RWPE2 (cell line): ENCODE results near the gene RASL10A.
A peak's percentile ranks its signal among the peaks of the same experiment; 100 is the strongest.

Experiments
- ATAC-seq: fragments of 200-7000 bp; cut with Tn5 transposase; 3 replicates; pipeline ENCODE4 v1.9.1; 2021; ENCODE audit warnings: low read depth
- DNase-seq: peaks from one replicate; pipeline ENCODE4 v3.0.0-alpha.2; 2020; ENCODE audit warnings: low spot score
- H3K27ac ChIP-seq: fragments of 450-650 bp; 2 replicates; pipeline ENCODE4 v1.5.1; 2017; ENCODE audit warnings: mild to moderate bottlenecking; ENCODE audit not compliant: poor library complexity, severe bottlenecking
- H3K27me3 ChIP-seq: fragments of 250-450 bp; sonication (Bioruptor Pico); 2 replicates; pipeline ENCODE4 v1.5.1; 2021; ENCODE audit warnings: mild to moderate bottlenecking, moderate library complexity; ENCODE audit not compliant: insufficient read depth, poor library complexity, severe bottlenecking
- H3K36me3 ChIP-seq: fragments of 250-450 bp; sonication (Bioruptor Pico); 2 replicates; pipeline ENCODE4 v1.5.1; 2020; ENCODE audit warnings: low read depth, mild to moderate bottlenecking, moderate library complexity
- H3K4me1 ChIP-seq: fragments of 250-450 bp; sonication (Bioruptor Pico); 2 replicates; pipeline ENCODE4 v1.5.1; 2021; ENCODE audit warnings: mild to moderate bottlenecking, moderate library complexity; ENCODE audit not compliant: insufficient read depth, poor library complexity, severe bottlenecking
- H3K4me3 ChIP-seq: fragments of 250-450 bp; sonication (Bioruptor Pico); 2 replicates; pipeline ENCODE4 v1.5.1; 2021; ENCODE audit warnings: mild to moderate bottlenecking, moderate library complexity; ENCODE audit not compliant: severe bottlenecking
- H3K9me3 ChIP-seq: fragments of 250-450 bp; sonication (Bioruptor Pico); 2 replicates; pipeline ENCODE4 v1.5.1; 2021; ENCODE audit warnings: mild to moderate bottlenecking, moderate library complexity; ENCODE audit not compliant: severe bottlenecking
- CTCF ChIP-seq: fragments of 450-650 bp; IDR thresholded peaks from one replicate; pipeline ENCODE4 v1.5.1; 2017; ENCODE audit warnings: mild to moderate bottlenecking, moderate library complexity; ENCODE audit not compliant: poor library complexity, severe bottlenecking

RASL10A gene

DNA sequence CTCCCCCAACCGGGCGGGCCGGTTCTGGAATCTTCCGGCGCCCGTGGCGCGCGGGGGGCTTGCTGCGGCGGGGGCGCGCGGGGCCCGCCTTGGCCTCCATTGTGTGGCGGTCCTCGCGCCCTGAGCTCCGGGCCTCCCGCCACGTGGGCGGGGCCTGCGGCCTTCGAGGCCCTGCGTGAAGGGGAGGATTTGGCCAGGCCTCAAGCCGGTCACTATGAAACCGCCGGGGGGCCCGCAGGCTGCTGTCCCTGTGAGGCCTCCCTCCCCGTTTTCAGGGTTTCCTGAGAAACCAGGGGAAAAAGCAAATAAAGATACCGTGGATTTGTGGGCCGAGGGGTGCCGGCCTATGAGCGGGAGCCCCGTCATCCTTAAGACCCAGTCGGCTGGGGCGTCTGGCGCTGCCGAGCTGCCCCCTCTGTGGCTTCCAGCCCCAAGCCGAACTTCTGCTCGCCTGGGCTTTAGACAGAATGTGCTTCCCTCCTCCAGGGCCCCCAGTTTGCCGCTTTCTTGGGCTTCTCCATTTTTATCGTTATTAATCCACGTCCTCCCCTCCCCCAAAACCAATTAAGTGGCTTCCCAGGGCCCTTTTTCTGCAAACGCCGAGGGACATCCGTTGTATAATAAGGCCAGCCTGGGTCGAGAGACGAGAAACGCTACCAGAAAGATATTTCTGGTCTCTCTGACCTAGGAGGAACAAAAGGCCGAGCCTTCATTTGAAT is 46.8 kb downstream of the RASL10A start:
- Histone ChIP-seq H3K9me3 (no peaks in the 10 kb centered on the region), H3K4me3 (peak overlapping the region; percentile 93), H3K4me1 (peaks cover 20% of the 10 kb centered on the region), H3K27ac (peak overlapping the region; percentile 84), H3K36me3 (peaks cover 70% of the 10 kb centered on the region), H3K27me3 (no peaks in the 10 kb centered on the region)
- no peak for TF ChIP-seq CTCF
- DNase-seq (no peak), ATAC-seq (peak; percentile 11; the same call in 2 of the 3 replicates)

GRCh38 chr22:29267858-29268510 is 47.5 kb downstream of the RASL10A start, which contains the start of the genes EWSR1 and RHBDD3:
Gene EWSR1, plus strand, starts transcription at chr22:29268268. Its CDS starts 69 bp downstream, at chr22:29268337.
Gene RHBDD3, minus strand, starts transcription at chr22:29267981. Its CDS starts 2,355 bp downstream, at chr22:29265626.
- H3K36me3 ChIP-seq, result peaks cover 63% of the 10 kb centered on the region
- no peaks in the 10 kb centered on the region for H3K9me3 ChIP-seq
- TF ChIP-seq CTCF, result no peak
- DNase-seq (peak; percentile 96), ATAC-seq (peak; percentile 81)
- H3K4me3 ChIP-seq, result peak within 1 kb of the TSS; percentile 93
- H3K27me3 ChIP-seq, result no peaks in the 10 kb centered on the region
- H3K27ac ChIP-seq, result peak within 1 kb of the TSS; percentile 84
- H3K4me1 ChIP-seq, result peaks cover 20% of the 10 kb centered on the region

GRCh38 chr22:29267462-29267857 is 48.0 kb downstream of the RASL10A start:
- ATAC-seq, result no peak
- Histone ChIP-seq H3K27me3 (no peaks in the 10 kb centered on the region), H3K4me3 (peak overlapping the region; percentile 93), H3K9me3 (no peaks in the 10 kb centered on the region), H3K4me1 (peaks cover 20% of the 10 kb centered on the region), H3K27ac (peak overlapping the region; percentile 84), H3K36me3 (peaks cover 58% of the 10 kb centered on the region)
- DNase-seq, result no peak
- TF ChIP-seq CTCF, result no peak

DNA sequence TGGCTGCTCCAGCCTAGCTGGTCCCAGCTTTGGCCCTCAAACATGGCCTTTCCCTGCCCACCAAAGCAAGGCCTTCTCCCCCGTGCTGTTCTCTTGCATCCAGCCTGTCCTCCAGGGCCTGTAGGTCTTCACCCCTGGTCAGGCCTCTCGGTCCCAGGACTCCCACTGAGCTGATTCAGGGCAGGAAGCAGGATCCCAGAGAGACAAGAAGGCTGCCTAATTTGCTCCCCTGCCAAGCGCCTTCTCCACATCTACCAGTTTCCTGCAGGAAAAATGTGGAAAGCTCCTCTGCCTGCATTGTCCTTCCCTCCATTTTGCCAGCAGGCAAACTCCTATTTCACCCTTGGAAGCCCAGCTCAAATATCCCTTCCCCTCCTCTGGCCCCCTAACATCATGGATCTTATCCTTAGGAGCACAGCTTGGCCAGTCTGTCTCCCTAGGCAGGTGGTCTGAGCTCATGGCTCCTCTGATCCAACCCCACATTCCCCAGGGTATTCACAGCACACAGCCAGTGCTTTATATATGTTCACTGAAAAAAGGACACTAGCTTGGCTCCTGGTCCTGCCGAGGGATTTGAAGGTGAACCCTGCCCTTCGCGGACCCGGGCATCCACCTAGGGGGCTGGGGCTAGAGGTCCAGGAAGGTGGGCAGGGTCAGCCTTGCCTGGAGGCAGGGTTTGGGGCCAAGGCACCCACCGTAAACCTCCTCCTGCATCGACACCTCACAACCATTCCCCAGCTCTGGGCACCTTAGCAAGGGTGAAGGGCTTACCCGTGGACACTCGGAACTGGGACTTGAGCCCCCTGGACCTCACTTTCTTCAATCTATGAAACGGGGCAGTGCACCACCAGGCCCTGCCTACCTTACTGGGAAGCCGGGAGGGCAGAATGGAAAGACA is 48.7 kb downstream of the RASL10A start:
- ATAC-seq (no peak), DNase-seq (no peak)
- TF ChIP-seq CTCF, result no peak
- Histone ChIP-seq H3K9me3 (no peaks in the 10 kb centered on the region), H3K4me1 (peaks cover 20% of the 10 kb centered on the region), H3K36me3 (peaks cover 52% of the 10 kb centered on the region), H3K27me3 (no peaks in the 10 kb centered on the region), H3K27ac (peak overlapping the region; percentile 84), H3K4me3 (peak overlapping the region; percentile 93)
